Activated CD4-positive, alpha-beta T cell treated with anti-CD3 and anti-CD28 coated beads, Interleukin-10, Interleukin-2, amounts not matched to agents 100 ng/mL and 50 ng/mL, durations not matched to agents 16 hours and 8 hours (primary cell): ENCODE data around the gene FBXO24.

ENCODE experiments used
- DNase-seq: peaks from one replicate; pipeline ENCODE4 v3.0.0-alpha.2; 2020

FBXO24 gene

GRCh38 chr7:100626055-100626454, 39.9 kb downstream of the FBXO24 start:
- DNase-seq, result no peak

GRCh38 chr7:100626530-100627237, 40.6 kb downstream of the FBXO24 start:
- peak; percentile 93 for DNase-seq

- no peak for DNase-seq
These were observed 41.1 kb downstream of the FBXO24 start for GRCh38 chr7:100627238-100627549.

DNA sequence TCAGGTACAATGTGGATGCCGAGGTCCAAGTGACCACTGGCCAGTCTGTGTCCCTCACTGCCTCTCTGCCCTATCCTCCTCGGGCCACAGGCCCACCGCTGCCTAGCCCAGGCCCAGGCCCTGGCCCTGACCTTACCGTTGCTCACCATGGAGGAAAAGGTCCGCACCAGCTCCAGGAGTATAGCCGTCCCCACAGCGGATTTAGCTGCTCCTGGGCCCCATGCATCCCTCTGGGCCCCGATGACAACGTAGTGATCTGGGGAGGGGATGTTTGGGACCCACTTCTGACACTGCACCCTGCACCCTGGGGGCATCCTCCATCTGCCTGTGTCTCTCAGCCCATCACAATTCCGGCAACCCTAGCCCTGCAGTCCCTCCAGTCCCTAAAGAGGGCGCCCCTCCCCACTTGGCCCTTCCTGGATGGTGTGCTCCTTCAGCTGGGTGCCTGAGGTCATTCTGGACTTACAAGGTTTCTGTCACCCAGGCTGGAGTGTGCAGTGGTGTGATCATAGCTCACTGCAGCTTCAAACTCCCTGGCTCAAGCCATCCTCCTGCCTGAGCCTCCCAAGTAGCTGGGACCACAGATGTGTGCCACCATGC, 43.1 kb downstream of the FBXO24 start:
- DNase-seq, result peak; percentile 56

GRCh38 chr7:100630066-100630465, 43.9 kb downstream of the FBXO24 start:
- no peak for DNase-seq

DNA sequence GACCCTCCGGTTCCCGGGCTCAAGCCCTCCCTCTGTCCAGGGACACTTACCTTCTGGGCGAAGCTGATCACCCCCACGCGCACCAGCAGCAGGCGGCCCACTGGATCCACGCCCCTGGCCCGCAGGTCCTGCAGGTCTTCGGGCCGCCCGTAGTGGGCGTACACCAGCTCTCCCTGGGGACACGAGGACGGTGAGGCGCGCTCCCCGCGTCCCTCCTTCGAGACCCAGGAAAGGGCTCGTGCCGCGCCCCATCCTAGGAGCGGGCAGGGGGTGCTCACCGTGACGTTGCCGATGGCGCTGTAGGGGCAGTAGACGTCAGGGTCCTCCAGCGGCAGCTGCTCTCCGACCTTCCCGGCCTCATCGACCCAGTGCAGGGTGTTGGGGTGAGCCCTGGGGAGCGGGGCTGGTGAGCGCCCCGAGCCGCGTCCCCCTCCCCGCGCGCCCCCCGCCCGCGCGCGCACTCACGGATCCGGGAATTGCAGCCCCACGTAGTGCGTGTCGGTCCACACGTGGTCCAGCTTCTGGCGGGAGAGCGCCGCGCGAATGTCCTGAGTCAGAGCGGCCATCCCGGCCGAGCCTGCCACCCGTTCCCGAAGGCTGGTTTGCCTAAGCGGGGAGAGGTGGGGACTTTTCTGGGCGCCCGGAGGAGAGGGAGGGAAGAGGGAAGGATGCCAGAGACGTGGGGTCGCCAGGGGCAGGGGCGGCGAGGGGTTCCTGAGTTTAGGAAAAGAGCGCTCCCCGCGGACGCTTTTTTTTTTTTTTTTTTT, 47.0 kb downstream of the FBXO24 start:
- peak; percentile 79 for DNase-seq

- DNase-seq, result no peak
These were observed 53.9 kb downstream of the FBXO24 start for GRCh38 chr7:100639995-100640516.

- no peak for DNase-seq
These were observed 54.7 kb downstream of the FBXO24 start for GRCh38 chr7:100640517-100641440.

DNA sequence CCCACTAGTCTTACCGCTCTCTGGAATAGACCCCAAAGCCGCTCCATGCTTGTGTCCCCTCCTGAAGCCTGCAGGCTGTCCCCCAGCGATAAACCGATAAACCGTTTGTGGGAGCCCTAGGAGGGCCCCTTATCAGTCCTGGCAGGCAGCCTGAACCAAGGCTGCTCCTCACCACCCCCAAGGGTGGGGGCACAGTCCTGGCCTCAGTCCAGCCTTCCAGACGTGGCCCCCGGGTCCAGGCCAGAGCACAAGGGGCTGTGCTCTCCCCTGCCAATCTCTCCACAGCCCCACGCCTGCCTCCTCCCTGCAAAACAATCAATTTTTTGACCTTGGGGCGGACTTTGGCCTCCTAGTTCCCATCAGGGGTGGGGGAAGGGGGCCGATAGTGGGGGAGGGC, 55.3 kb downstream of the FBXO24 start, which contains the start of gene TFR2:
Gene TFR2, minus strand, starts transcription at position 90 of the 397 bp plus-strand sequence. Its CDS starts 43 bp downstream, at position 47.
- DNase-seq, result no peak

GRCh38 chr7:100641860-100642533, 55.9 kb downstream of the FBXO24 start:
- DNase-seq, result no peak

DNA sequence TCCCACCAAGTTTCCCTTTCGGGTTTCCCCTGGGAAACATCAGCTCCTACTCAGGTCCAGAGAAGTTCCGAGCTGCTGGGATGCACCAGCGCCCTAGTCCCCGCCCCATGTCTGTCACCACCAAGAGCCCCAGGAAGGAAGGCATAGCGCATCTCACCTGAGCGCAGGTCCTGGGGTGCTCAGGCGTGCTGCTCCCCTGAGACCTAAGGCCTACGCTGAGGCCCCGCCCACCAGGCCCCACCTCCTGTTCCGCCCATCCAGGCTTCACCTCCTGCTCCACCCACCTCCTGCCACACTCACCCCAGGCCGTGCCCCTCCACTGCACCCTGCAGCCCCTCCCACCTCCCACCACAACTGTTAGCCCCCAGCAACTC, 56.4 kb downstream of the FBXO24 start:
- DNase-seq, result peak; percentile 19

DNA sequence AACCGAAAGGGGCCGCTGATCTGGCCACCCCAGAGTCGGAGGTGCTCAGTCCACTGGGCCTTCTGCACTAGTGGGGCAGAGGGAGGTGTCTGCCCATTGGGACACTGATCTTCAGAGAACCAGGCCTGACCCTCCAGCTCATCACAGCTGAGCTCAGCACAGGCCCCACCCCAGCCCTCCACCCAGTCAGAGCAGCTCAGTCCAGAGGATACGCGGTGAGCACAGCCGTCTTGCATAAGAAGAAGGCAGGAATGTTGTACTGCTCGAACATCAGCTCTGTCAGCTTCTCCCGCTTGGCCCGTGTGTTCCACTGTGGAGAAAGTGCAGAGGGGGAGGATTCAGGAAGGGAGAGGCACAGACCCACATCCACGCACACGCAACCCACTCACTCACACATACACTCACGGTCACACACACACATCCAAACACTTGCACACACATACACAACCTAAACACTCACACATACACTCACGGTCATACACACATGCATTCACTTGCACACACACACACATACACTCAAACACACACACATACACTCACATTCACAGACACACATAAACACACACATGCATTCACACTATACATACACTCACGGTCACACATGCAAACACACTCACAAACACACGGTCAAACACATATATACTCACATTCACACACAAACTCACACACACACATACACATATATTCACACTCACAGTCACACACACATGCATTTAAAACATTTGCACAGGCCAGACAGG, 63.9 kb downstream of the FBXO24 start:
- no peak for DNase-seq
